Rectal smooth muscle tissue (tissue), 1 donor: ENCODE data around the gene PPP1R8.

Experiments
- H3K27ac ChIP-seq: one replicate; pipeline ENCODE4 v1.7.0; 2013; ENCODE audit warnings: low read depth, low read length, inconsistent platforms
- H3K27me3 ChIP-seq: one replicate; pipeline ENCODE4 v1.7.0; 2013; ENCODE audit warnings: low read length; ENCODE audit not compliant: control insufficient read depth, insufficient read depth
- H3K36me3 ChIP-seq: one replicate; pipeline ENCODE4 v1.7.0; 2013; ENCODE audit warnings: low read length; ENCODE audit not compliant: control insufficient read depth, insufficient read depth
- H3K4me1 ChIP-seq: one replicate; pipeline ENCODE4 v1.7.0; 2013; ENCODE audit warnings: low read length; ENCODE audit not compliant: control insufficient read depth, insufficient read depth
- H3K4me3 ChIP-seq: one replicate; pipeline ENCODE4 v1.7.0; 2013; ENCODE audit warnings: low read length
- H3K9ac ChIP-seq: one replicate; pipeline ENCODE4 v1.7.0; 2013; ENCODE audit warnings: low read length

The PPP1R8 gene

GRCh38 chr1:27878787-27879335, 48.3 kb downstream of the PPP1R8 start:
- Histone ChIP-seq H3K9ac (no peak overlapping the region), H3K27me3 (no peaks in the 10 kb centered on the region), H3K27ac (no peak overlapping the region), H3K4me1 (no peaks in the 10 kb centered on the region), H3K36me3 (no peaks in the 10 kb centered on the region), H3K4me3 (no peak overlapping the region)

- Histone ChIP-seq H3K4me3 (no peak overlapping the region), H3K27me3 (no peaks in the 10 kb centered on the region), H3K9ac (no peak overlapping the region), H3K27ac (no peak overlapping the region), H3K36me3 (no peaks in the 10 kb centered on the region), H3K4me1 (no peaks in the 10 kb centered on the region)
Observed at GRCh38 chr1:27879374-27880082, 48.9 kb downstream of the PPP1R8 start.

DNA sequence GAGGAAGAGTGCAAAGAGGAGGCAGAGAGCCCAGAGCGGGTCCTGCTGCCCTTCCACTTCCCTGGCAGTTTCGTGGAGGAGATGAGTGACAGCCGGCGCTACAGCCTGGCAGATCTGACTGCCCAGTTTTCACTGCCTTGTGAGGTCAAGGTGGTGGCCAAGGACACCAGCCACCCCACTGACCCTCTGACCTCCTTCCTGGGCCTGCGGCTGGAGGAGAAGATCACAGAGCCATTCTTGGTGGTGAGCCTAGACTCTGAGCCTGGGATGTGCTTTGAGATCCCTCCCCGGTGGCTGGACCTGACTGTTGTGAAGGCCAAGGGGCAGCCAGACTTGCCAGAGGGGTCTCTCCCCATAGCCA, 51.9 kb downstream of the PPP1R8 start:
- Histone ChIP-seq H3K27me3 (no peaks in the 10 kb centered on the region), H3K9ac (no peak overlapping the region), H3K27ac (no peak overlapping the region), H3K36me3 (peaks cover 6% of the 10 kb centered on the region), H3K4me1 (no peaks in the 10 kb centered on the region), H3K4me3 (no peak overlapping the region)

GRCh38 chr1:27883536-27883935, 53.0 kb downstream of the PPP1R8 start:
- no peak overlapping the region for H3K4me3 ChIP-seq
- H3K36me3 ChIP-seq, result peaks cover 6% of the 10 kb centered on the region
- H3K9ac ChIP-seq, result no peak overlapping the region
- no peaks in the 10 kb centered on the region for H3K4me1 ChIP-seq
- H3K27me3 ChIP-seq, result no peaks in the 10 kb centered on the region
- no peak overlapping the region for H3K27ac ChIP-seq

- H3K27ac ChIP-seq, result no peak overlapping the region
- no peaks in the 10 kb centered on the region for H3K4me1 ChIP-seq
- no peak overlapping the region for H3K4me3 ChIP-seq
- H3K27me3 ChIP-seq, result no peaks in the 10 kb centered on the region
- H3K36me3 ChIP-seq, result peaks cover 6% of the 10 kb centered on the region
- H3K9ac ChIP-seq, result no peak overlapping the region
Observed at GRCh38 chr1:27884006-27884954, 53.7 kb downstream of the PPP1R8 start.

- no peak overlapping the region for H3K27ac ChIP-seq
- H3K9ac ChIP-seq, result no peak overlapping the region
- H3K4me1 ChIP-seq, result no peaks in the 10 kb centered on the region
- H3K36me3 ChIP-seq, result peaks cover 11% of the 10 kb centered on the region
- H3K4me3 ChIP-seq, result no peak overlapping the region
- no peaks in the 10 kb centered on the region for H3K27me3 ChIP-seq
Observed at GRCh38 chr1:27885114-27885528, 54.5 kb downstream of the PPP1R8 start.

- no peak overlapping the region for H3K4me3 ChIP-seq
- no peak overlapping the region for H3K27ac ChIP-seq
- no peak overlapping the region for H3K9ac ChIP-seq
- H3K4me1 ChIP-seq, result no peaks in the 10 kb centered on the region
- no peaks in the 10 kb centered on the region for H3K27me3 ChIP-seq
- peaks cover 11% of the 10 kb centered on the region for H3K36me3 ChIP-seq
Observed at GRCh38 chr1:27885621-27886352, 55.2 kb downstream of the PPP1R8 start.

DNA sequence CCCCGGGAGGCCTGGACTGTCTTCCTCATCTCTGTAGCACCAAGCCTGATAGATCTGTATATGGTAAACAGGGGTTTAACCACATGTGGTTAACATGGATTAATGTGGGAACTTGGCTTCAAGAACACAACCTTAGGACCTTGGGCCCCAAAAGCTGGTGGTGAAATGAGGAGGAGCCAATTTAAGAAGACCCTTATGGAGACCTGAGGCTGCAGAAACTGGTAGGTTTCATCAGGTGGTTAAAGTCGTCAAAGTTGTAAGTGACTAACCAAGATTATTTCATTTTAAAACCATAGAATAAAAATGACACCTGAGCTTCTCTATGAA, 55.7 kb downstream of the PPP1R8 start:
- no peak overlapping the region for H3K9ac ChIP-seq
- no peaks in the 10 kb centered on the region for H3K4me1 ChIP-seq
- peaks cover 11% of the 10 kb centered on the region for H3K36me3 ChIP-seq
- H3K27me3 ChIP-seq, result no peaks in the 10 kb centered on the region
- H3K4me3 ChIP-seq, result no peak overlapping the region
- no peak overlapping the region for H3K27ac ChIP-seq

DNA sequence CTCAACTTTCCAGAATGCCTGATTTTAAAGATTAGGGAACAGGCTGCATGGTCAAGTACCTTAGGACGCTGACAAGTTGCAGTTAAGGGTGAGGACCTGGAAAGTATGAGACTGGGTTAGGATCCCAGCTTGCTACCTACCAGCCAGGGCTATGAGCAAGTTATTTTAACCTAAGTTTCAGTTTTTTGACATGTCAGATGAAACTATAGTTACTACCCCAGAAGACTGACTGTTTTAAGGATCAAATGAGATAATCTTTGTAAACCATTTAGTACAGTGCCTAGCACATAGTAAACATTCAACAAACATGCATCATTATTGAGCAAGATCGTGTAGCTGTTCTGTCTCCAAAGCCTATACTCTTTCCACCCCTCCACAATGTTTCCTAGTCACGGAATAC, 56.2 kb downstream of the PPP1R8 start:
- H3K36me3 ChIP-seq, result peaks cover 13% of the 10 kb centered on the region
- no peak overlapping the region for H3K27ac ChIP-seq
- H3K27me3 ChIP-seq, result no peaks in the 10 kb centered on the region
- H3K4me3 ChIP-seq, result no peak overlapping the region
- no peak overlapping the region for H3K9ac ChIP-seq
- H3K4me1 ChIP-seq, result no peaks in the 10 kb centered on the region

DNA sequence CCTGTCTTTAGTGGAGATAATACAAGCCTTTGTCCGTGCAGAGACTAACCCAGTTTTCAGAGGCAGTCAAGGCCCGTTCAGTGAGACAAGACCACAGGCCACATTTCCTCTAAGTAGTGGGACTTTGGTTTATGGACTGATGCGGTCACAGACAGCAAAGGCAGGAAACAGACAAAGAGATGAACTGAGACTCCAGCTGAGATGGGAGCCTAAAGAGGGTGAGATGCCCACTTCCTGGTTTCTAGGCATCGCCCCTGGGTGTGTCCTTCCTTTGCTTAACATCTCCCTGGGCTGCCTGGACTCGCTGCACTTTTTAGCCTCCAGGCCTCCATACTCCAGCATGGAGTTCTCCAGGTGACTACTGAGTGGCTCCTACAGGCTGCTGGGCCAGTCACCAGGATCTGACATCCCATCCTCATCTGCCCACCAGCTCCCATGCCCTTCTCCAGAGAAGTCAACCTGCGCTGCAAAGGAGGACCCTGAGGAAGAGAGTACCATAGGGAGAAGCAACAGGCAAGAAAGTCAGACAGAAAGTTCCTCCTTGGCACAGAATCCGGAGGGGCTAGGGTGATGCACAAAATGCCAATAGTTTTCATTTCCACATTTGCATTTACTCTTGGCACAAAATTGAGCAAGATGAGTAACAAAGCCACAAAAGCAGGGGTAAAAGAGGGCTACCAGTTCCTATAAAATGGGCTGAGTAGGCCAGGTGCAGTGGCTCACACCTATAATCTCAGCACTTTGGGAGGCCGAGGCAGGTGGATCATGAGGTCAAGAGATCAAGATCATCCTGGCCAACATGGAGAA, 56.8 kb downstream of the PPP1R8 start:
- no peaks in the 10 kb centered on the region for H3K27me3 ChIP-seq
- H3K9ac ChIP-seq, result no peak overlapping the region
- no peak overlapping the region for H3K4me3 ChIP-seq
- H3K27ac ChIP-seq, result no peak overlapping the region
- H3K36me3 ChIP-seq, result peaks cover 19% of the 10 kb centered on the region
- H3K4me1 ChIP-seq, result no peaks in the 10 kb centered on the region

- H3K27ac ChIP-seq, result no peak overlapping the region
- H3K4me3 ChIP-seq, result no peak overlapping the region
- peaks cover 30% of the 10 kb centered on the region for H3K36me3 ChIP-seq
- no peaks in the 10 kb centered on the region for H3K4me1 ChIP-seq
- no peaks in the 10 kb centered on the region for H3K27me3 ChIP-seq
- no peak overlapping the region for H3K9ac ChIP-seq
Observed at GRCh38 chr1:27889506-27889905, 58.9 kb downstream of the PPP1R8 start.
